ENCODE measurements around the gene FMNL1.

- TF ChIP-seq EP300 (IDR thresholded peaks at IDR 0.05) (peak in 1 of 4 donors; percentile 21), POLR2A (IDR thresholded peaks at IDR 0.05) (peak in 3 of 4 donors; percentile 54 to 79 (median 67))
These were observed 25.9 kb downstream of the FMNL1 start for GRCh38 chr17:45247429-45248131.

Measured in upper lobe of left lung (tissue), 4 donors.